ENCODE data around the gene SEC16A.

Gene SEC16A

DNA sequence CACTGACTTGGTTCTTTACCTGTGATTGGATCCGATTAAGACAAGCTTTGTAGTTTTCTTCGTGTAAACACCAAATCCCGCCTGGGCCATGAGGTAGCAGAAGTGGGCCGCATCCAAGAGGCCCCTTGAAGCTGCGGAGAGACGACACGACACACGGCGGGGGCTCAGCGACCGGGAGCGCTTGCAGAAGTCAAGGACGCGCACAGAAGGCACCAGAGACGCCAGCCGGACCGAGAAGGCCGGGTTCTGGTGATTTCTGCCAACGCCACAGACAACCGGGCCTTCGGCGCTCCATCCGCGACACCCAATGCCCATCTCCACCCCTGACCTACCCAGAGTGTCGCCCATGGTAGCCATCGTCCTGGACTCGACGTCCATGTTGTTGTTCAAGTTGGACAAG, 23.4 kb downstream of the SEC16A start:
- DNase-seq, result no peak

DNA sequence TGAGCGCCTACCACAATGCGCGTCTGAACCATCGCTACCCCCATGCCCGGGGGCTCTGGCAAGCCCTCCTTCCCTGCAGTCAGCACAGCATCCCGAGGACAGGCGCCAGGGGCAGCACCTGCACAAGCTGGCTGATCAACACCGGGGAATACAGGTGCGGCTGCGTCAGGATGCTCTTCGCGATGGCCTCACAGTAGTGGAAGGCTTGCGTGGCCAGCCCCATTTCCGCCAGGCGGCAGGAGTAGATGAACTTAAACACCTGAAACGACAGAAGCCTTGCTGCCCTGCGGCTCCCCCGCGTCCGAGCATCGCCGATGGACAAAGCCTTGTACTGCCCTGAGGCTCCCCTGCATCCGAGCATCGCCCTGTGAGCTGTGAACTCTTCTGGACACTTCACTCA, 25.5 kb downstream of the SEC16A start:
- DNase-seq, result no peak

GRCh38 chr9:136456258-136456657, 26.6 kb downstream of the SEC16A start:
- DNase-seq, result no peak

DNA sequence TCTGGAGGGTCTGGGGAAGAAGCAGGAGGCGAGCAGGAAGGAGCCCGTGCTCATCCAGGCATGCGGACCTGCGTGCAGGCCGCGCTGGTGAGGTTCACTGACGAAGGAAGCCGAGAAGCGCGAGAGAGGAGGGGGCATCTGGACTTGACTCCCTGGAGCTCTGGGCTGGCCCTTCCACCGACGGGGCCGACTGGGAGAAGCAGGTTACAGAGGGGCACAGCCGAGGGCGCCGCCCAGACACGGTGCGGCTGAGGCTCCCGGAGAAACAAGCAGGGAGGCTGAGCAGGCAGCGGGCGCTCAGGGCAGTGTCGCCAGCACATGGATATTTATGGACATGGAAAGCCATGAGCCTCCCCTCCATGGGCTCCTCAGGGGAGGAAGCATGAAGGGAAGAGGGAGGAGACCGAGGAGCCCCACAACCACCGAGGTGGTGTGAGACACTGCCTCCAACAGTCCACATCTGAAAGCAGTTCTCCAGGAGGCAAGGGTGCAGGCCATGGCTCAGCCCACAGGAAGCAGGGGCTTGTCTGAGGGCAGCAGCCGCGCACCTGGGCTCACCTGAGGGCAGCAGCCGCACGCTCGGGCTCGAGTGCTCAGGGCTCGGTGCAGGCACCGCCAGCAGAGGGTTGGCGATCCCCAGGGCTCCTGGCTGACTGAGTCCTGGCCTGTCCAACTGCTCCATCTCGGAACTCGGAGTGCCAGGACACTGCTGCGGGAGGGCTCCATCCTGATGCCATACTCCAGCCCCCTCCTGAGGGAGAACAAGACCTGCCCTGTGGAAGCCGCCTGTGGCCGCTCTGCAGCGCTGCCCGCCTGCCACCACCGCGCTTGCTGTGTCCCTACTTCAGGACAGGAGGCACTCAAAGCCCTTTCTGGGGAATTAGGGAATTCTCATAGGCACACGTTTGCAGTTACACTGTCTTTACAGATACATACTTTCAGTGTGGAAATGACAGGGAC, 27.5 kb downstream of the SEC16A start:
- DNase-seq, result no peak

GRCh38 chr9:136454026-136454796, 28.6 kb downstream of the SEC16A start:
- no peak for DNase-seq

DNA sequence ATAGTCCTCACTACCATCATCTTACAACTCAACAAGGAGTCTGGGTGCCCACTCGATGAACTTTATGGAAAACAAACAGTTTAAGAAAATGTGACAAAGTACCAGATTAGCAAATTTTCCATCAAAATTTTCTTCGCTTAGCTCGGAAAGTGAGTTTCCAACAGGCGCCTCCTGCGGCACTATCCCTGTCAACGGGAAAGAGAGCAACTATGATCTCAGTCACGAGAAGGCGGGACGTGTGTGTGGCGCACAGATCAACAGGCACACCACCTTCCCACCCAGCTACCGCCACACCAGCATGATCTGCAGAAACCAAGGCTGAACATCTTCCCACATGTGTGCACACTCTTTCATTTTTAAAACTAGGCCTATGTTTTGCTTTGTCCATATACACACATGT, 29.5 kb downstream of the SEC16A start:
- no peak for DNase-seq

DNA sequence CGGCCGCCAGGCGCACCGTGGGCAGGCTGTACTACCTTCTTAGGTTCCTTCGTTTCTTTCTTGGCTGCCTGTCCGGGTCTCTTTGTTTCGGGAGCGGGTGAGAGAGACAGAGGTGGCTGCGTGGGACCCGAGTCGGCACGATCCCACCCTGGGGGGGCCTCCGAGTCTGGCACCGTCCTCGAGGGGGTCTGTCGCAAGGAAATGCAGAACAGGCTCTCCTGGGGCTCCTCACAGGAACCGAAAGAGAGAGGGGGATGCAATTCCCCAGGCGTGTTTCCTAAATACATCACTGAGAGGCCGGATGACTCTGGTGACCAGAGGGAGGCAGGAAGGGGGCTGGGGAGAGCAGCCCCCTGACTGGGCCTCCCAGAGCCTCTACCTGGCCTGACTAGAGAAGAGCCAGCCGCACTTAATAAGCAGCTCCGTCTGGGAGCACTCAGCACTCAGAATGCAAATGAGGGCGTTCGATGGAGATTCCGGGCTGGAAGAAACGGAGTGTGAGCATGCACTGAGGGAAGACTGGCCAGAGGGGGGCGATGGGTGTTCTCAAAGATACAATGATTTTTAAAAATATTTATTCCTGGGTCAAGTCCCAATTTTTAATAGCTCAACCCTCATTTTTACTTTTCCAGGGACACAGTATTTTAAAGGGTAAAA, 31.5 kb downstream of the SEC16A start:
- no peak for DNase-seq

DNA sequence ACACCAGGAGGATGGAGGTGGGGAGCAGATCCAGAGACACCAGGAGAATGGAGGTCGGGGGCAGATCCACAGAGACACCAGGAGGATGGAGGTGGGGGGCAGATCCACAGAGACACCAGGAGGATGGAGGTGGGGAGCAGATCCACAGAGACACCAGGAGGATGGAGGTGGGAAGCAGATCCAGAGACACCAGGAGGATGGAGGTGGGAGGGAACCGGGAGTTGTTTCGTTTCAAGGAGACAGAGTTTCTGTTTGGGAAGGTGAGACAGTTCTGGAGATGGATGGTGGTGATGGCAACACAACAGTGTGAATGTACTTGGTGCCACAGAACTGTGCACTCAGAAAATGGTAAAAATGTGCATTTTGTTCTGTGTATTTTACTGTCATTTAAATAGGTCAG, 34.2 kb downstream of the SEC16A start:
- no peak for DNase-seq

GRCh38 chr9:136447173-136447778, 35.6 kb downstream of the SEC16A start:
- DNase-seq, result no peak

DNA sequence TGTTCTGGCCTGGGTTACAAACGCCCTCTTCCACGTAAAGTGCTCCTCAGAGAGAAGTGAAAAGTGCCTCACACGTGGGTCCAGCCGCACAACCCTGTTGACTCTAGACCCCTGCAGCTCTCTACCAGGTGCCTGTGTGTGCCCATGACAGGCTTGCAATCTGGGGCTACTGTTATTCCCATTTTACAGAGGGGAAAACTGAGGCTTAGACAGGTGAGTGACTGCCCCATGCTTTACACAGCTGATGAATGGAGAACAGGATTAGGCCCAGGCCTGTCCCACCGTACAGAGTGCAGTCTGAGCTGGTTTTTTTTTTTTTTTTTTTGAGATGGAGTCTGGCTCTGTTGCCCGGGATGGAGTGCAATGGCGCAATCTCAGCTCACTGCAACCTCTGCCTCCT, 37.0 kb downstream of the SEC16A start:
- no peak for DNase-seq

DNA sequence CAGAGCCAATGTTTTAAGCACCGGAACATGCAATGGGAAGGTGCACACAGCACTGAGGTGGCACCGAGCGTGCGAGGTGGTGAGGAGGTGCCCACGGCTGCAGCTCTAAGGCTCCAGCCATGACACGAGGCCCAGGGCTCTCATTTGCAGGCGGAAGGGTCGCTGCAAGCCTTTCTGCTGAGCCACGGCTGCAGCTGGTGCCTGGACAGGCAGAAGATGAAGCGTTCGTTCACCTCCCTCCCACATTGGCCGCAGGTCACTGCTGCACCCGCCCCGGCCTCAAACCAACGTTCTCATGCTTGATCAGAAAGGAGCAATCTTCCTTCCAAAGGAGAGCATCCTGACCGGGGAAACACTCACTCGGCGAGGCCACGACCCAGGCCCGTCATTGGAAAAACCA, 38.7 kb downstream of the SEC16A start:
- DNase-seq, result no peak

- no peak for DNase-seq
These were observed 39.2 kb downstream of the SEC16A start for GRCh38 chr9:136443687-136444086.

DNA sequence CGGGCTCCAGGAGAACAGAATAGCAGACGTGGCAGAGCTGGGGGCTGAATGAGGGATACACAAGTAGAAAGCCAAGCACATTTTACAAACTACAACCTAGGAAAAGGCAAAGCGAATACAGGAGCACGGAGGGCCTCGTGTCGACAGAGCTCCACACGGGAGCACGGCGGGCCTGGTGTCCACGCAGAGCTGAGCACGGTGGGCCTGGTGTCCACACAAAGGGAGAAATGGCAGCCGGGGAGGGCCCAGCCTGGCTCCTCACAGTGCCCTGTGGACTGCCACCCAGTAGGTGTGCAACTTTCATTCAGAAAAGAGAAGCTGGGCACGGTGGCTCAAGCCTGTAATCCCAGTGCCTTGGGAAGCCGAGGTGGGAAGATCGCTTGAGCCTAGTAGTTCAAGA, 39.8 kb downstream of the SEC16A start:
- DNase-seq, result no peak

DNA sequence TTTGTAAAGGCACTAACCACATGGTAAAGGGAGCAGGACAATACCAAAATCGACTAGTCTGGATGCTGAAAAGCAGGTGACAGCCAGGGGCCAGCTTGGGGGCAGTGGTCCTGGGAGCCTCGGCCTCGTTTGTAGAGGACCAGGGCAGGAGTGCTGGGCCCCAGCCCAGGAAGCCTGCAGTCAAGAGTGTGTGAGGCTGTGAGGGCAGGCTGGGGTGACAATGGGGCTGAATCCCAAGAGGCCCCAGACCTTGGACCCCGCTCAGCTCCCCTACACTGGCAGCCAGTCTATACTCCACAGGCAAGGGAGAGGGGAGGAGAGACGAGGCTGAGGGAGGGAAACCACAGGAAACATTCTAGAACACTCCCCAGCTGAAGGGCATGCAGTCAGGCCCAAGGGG, 40.6 kb downstream of the SEC16A start:
- no peak for DNase-seq

- DNase-seq, result no peak
These were observed 41.1 kb downstream of the SEC16A start for GRCh38 chr9:136441681-136442245.

DNA sequence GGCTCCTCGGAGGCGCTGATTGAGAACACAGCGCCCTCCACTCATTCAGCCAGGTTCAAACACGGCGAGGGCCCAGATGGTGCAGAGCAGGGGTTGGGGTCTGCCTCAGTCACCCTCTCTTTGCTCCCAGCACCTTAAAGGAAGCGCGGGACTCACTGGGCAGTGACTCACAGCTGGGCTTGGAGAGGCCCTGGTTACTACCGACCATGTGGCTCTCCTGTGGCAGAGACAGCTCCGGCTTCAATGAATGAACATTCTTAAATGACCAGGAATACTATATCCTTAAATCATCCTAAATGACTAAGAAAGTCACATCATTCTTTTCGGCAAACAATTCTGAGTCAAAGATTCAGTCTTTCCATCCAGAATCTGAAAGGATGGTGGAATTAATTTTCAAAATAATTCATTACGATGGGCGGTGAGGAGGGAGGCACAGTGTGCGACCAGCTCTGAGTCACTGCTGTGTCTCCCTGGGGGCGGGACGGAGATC, 41.6 kb downstream of the SEC16A start:
- DNase-seq, result no peak

DNA sequence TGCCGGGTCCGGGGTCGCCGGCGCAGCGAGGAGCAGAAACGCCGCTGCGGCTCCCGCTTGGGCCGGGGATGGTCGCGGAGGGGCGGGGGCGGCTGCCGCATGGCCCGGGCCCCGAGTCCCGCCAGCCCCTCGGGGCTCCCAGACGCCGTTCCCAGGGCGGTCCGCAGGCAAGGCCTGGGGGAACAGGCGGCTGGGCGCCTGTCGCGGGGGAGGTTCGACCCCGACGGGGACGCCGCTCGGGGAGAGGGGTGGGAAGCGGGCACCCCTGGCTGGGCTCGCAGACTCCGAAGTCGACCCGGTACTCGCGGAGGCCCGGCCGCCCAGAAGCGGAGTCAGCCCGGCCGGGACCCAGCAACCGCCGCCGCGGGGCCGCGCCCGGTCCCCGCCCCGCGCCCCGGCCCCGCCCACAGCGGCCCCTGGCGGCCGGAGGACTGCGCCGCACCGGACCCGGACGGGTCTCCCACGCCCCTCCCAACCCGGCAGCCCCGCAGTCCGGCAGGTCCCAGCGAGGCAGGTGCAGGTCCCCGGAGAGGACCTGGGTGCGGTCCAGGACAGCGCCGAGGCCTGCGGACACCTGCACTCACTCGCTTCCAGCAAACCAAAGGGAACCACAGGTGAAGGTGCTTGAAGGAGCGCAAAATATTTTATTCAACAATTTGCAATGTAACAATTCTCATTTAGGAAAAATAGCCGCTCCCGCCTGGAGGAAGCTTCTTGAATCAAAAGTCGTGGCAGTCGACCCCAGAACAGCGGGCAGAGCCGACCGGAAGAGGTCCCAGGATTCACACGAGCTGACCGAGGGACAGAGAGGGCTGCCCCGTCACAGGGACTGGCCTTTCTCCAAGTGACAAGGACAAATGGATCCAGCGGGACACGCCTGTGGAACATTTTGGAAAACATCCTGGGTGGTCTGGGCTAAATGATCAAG, 43.1 kb downstream of the SEC16A start, which contains the start of gene INPP5E:
TSS of gene INPP5E (minus strand) at position 365 of the 928 bp plus-strand sequence. CDS start 426 bp downstream, outside the sequence.
- DNase-seq, result no peak

DNA sequence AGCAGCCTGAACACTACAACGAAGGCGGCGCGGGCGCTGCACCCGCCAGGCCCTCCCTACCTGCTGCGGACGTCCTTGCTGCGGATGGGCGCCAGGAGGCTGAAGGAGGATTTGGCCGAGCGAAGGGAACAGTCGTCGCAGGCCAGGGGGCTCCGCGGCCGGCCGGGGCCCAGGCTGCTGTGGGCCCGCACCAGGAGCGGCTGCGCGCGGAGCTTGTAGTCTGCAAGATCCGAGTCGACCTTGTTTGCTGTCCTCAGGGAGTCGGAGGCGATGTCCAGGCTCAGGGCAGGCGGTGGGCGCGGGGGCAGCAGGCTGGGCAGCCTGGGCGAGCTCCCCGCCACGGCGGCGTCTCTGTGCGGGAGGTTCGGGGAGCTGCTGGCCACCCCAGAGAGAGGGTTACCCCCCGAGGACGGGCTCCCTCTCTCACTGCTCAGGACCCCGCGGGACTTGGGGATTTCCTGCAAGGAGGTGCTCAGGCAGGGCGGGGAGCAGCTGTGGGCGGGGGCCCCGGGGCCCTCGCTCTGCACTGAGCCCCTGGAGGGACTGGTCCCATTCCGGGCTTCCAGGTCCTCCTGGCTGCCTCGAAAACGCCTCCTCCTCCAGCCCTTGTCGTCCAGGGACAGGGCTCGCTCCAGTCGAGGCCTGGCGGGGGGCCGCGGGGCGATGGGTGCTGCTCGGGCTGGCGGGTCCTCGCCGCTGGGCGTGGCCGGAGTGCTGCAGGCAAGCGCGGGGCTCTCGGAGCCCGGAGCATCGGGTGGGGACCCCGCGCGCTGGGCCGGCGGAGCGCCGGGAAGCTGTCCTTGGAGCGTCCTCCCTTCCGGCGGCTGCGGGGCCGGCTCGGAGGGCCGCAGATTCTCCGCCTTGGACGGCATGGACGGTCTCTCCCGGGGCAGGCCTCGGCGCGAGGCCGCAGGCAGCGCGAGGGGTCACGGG, 44.0 kb downstream of the SEC16A start:
- DNase-seq, result no peak

- DNase-seq, result no peak
These were observed 44.8 kb downstream of the SEC16A start for GRCh38 chr9:136437839-136438547.
